Measurements from ENCODE around the gene TLE6.
"Not testable (repeated sequence)": the region's sequence is repeated elsewhere in the genome, so short reads cannot be mapped to it uniquely, and the experiment has no call there.

Gene TLE6

GRCh38 chr19:2973229-2973628 is 4.1 kb upstream of the TLE6 start:
- DNase-seq (ENCODE audit: low spot score) = no peak
- no peak for FAIRE-seq

- DNase-seq (ENCODE audit: low spot score) = no peak
- FAIRE-seq = no peak
Measured at GRCh38 chr19:2974342-2975041, 2.9 kb upstream of the TLE6 start.

GRCh38 chr19:2976609-2977000 is 759 bp upstream of the TLE6 start:
- FAIRE-seq (no peak), DNase-seq (ENCODE audit: low spot score) (no peak)

- DNase-seq (ENCODE audit: low spot score) (no peak), FAIRE-seq (no peak)
Measured at GRCh38 chr19:2977746-2978138, 378 bp downstream of the TLE6 start.

- no peak for FAIRE-seq
- DNase-seq (ENCODE audit: low spot score) = no peak
Measured at GRCh38 chr19:2978166-2978767, 903 bp downstream of the TLE6 start.

GRCh38 chr19:2978772-2979171 is 1.4 kb downstream of the TLE6 start:
- DNase-seq (ENCODE audit: low spot score) = no peak
- no peak for FAIRE-seq

GRCh38 chr19:2981898-2982297 is 4.5 kb downstream of the TLE6 start:
- no peak for FAIRE-seq
- DNase-seq (ENCODE audit: low spot score) = no peak

GRCh38 chr19:2982561-2982960 is 5.2 kb downstream of the TLE6 start:
- FAIRE-seq = no peak
- no peak for DNase-seq (ENCODE audit: low spot score)

GRCh38 chr19:2982983-2983350 is 5.6 kb downstream of the TLE6 start:
- FAIRE-seq = no peak
- no peak for DNase-seq (ENCODE audit: low spot score)

- FAIRE-seq = no peak
Measured at GRCh38 chr19:2983351-2984214, 6.2 kb downstream of the TLE6 start.

GRCh38 chr19:2984215-2984528 is 6.8 kb downstream of the TLE6 start:
- no peak for FAIRE-seq

More at GRCh38 chr19:2983351-2984214, 6.2 kb downstream of the TLE6 start:
- DNase-seq (ENCODE audit: low spot score) = no peak

GRCh38 chr19:2986951-2987524 is 9.7 kb downstream of the TLE6 start:
- DNase-seq (ENCODE audit: low spot score) (no peak), FAIRE-seq (no peak)

More at GRCh38 chr19:2984215-2984528, 6.8 kb downstream of the TLE6 start:
- no peak for DNase-seq (ENCODE audit: low spot score)

GRCh38 chr19:2987797-2988196 is 10.4 kb downstream of the TLE6 start:
- DNase-seq (ENCODE audit: low spot score) (no peak), FAIRE-seq (no peak)

- no peak for DNase-seq (ENCODE audit: low spot score)
Measured at GRCh38 chr19:2988568-2988967, 11.2 kb downstream of the TLE6 start.

GRCh38 chr19:2989236-2989946 is 12.0 kb downstream of the TLE6 start:
- FAIRE-seq = no peak
- no peak for DNase-seq (ENCODE audit: low spot score)

More at GRCh38 chr19:2988568-2988967, 11.2 kb downstream of the TLE6 start:
- FAIRE-seq = no peak

GRCh38 chr19:2992333-2992732 is 15.0 kb downstream of the TLE6 start:
- not testable (repeated sequence) for DNase-seq (ENCODE audit: low spot score); FAIRE-seq

- FAIRE-seq = no peak
- no peak for DNase-seq (ENCODE audit: low spot score)
Measured at GRCh38 chr19:2992958-2993357, 15.6 kb downstream of the TLE6 start.

- DNase-seq (ENCODE audit: low spot score) = no peak
- FAIRE-seq = no peak
Measured at GRCh38 chr19:2993579-2993978, 16.2 kb downstream of the TLE6 start.

GRCh38 chr19:2994588-2995131 is 17.3 kb downstream of the TLE6 start:
- FAIRE-seq (no peak), DNase-seq (ENCODE audit: low spot score) (no peak)

- DNase-seq (ENCODE audit: low spot score) (no peak), FAIRE-seq (no peak)
Measured at GRCh38 chr19:2997720-2998119, 20.4 kb downstream of the TLE6 start.

GRCh38 chr19:2998642-2999041 is 21.3 kb downstream of the TLE6 start:
- DNase-seq (ENCODE audit: low spot score) (no peak), FAIRE-seq (no peak)
